HG03025 (cell line): Measurements from ENCODE around the gene OR5A1.

Experiments used
- ATAC-seq: cut with Tn5 transposase; IDR thresholded peaks from one replicate; pipeline ENCODE4 v1.9.1; 2021; ENCODE audit warnings: mild to moderate bottlenecking, moderate library complexity; ENCODE audit not compliant: unreplicated experiment, low FRiP score

OR5A1 gene

GRCh38 chr11:59475176-59475575 is 38.9 kb downstream of the OR5A1 start:
- no peak for ATAC-seq

DNA sequence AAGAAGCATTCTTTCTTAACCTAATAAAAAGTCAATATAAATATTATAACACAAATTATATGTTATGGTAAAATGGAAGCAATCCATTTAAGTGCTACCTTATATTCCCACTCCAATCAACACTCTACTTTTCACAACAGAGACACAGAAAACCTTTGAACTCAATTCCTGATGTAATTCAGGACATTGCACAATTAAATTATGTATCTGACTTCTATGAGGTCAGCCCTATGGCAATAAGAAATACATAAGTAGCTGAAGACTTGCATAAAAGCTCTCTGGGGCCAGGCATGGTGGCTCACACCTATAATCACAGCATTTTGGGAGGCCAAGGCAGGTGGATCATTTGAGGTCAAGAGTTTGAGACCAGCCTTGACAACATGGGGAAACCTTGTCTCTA is 43.6 kb downstream of the OR5A1 start:
- no peak for ATAC-seq

- no peak for ATAC-seq
Measured at GRCh38 chr11:59480359-59480758, 44.1 kb downstream of the OR5A1 start.
